ENCODE data around the gene CLSTN1. TPM values are rescaled to one million over a fixed set of nuclear protein-coding genes. Genes with fewer than 3 reads are reported as not detected.

CLSTN1 gene
- total RNA-seq, 1 experiment from 2014 or later: 100 TPM

DNA sequence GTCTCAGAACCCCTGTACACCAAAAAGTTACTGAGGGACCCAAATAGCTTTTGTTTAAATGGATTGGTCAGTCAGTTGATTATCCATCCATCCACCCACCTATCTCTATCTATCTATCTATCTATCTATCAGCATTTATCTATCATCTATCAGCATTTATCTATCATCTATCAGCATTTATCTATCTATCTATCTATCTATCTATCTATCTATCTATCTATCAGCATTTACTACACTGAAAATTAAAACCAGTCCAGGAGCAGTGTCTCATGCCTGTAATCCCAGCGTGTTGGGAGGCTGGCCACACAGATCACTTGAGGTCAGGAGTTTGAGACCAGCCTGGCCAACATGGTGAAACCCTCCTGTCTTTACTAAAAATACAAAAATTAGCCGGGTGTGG lies 47.1 kb downstream of the CLSTN1 start:
- WGBS (ENCODE audit: extremely low coverage, insufficient read length, low lambda C conversion rate): no CpG with 5 or more reads among the region's 2 CpGs
- DNase-seq: no peak
- peaks cover 13 to 20% (median 17%) of the 10 kb centered on the region in 3 experiments; a peak in 6 of 7 replicates for H3K36me3 Mint-ChIP-seq (ENCODE audit: insufficient read depth in 1 of 3, low read depth in 3 of 3)
- H2BK20ac ChIP-seq (ENCODE audit: low read depth, low read length, poor library complexity, severe bottlenecking): no peak overlapping the region
- peaks cover 19 to 21% of the 10 kb centered on the region in 2 experiments for H3K4me1 Mint-ChIP-seq
- H3K4ac ChIP-seq (ENCODE audit: low read depth, low read length): no peak overlapping the region
- H3K27me3 ChIP-seq (ENCODE audit: insufficient read depth, low read length): no peaks in the 10 kb centered on the region
- H2BK120ac ChIP-seq (ENCODE audit: low read depth, low read length, poor library complexity, severe bottlenecking): no peak overlapping the region
- no peak overlapping the region for H2AK5ac ChIP-seq (ENCODE audit: insufficient read length, low read length)
- no peak overlapping the region for H2BK12ac ChIP-seq (ENCODE audit: insufficient read length, low read depth, low read length)
- H3K9ac ChIP-seq (ENCODE audit: extremely low read depth, insufficient read length, low read length): no peak overlapping the region
- no peaks in the 10 kb centered on the region for H4K20me1 ChIP-seq (ENCODE audit: control insufficient read depth, insufficient read depth, insufficient read length)
- H3K79me2 ChIP-seq (ENCODE audit: insufficient read depth, low read length): peaks cover 2% of the 10 kb centered on the region; the same call in 1 of the 2 replicates
- no peak overlapping the region for H3K4me3 Mint-ChIP-seq
- no peak overlapping the region for H2BK5ac ChIP-seq (ENCODE audit: insufficient read length, low read length)
- no peak overlapping the region for H2BK15ac ChIP-seq (ENCODE audit: low read depth, low read length)
- H3K23me2 ChIP-seq (ENCODE audit: insufficient read length, low read depth, low read length, poor library complexity, severe bottlenecking): no peaks in the 10 kb centered on the region
- H4K8ac ChIP-seq (replicated peaks; ENCODE audit: insufficient read length, low read depth, low read length): no peak overlapping the region
- TF ChIP-seq, protein P1, sequence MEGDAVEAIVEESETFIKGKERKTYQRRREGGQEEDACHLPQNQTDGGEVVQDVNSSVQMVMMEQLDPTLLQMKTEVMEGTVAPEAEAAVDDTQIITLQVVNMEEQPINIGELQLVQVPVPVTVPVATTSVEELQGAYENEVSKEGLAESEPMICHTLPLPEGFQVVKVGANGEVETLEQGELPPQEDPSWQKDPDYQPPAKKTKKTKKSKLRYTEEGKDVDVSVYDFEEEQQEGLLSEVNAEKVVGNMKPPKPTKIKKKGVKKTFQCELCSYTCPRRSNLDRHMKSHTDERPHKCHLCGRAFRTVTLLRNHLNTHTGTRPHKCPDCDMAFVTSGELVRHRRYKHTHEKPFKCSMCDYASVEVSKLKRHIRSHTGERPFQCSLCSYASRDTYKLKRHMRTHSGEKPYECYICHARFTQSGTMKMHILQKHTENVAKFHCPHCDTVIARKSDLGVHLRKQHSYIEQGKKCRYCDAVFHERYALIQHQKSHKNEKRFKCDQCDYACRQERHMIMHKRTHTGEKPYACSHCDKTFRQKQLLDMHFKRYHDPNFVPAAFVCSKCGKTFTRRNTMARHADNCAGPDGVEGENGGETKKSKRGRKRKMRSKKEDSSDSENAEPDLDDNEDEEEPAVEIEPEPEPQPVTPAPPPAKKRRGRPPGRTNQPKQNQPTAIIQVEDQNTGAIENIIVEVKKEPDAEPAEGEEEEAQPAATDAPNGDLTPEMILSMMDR (conservative IDR thresholded peaks at IDR 0.05): no peak
- no peak overlapping the region for H2AFZ ChIP-seq (ENCODE audit: low read length)
- no peaks in the 10 kb centered on the region for H3K9me3 Mint-ChIP-seq
- no peak overlapping the region for H3T11ph ChIP-seq (ENCODE audit: low read length)
- H3K27me3 Mint-ChIP-seq (ENCODE audit: low read depth): no peaks in the 10 kb centered on the region
- H3K79me1 ChIP-seq (ENCODE audit: insufficient read depth, low read depth, low read length, poor library complexity, severe bottlenecking): peaks cover 5% of the 10 kb centered on the region
- no peak overlapping the region for H3K27ac ChIP-seq (ENCODE audit: insufficient read length, low read depth, low read length)
- H3K23ac ChIP-seq (ENCODE audit: insufficient read length, low read depth, low read length): no peak overlapping the region
- no peak overlapping the region for H3K4me2 ChIP-seq (ENCODE audit: insufficient read depth, insufficient read length, low read length)
- no peak overlapping the region for H3K14ac ChIP-seq (ENCODE audit: insufficient read depth, low read length)
- no peak overlapping the region for H3K56ac ChIP-seq (ENCODE audit: insufficient read length, low read depth, low read length)
- no peaks in the 10 kb centered on the region for H3K9me3 ChIP-seq (ENCODE audit: control insufficient read depth, low read depth, low read length)
- H3K18ac ChIP-seq (ENCODE audit: insufficient read length, low read depth, low read length): no peak overlapping the region
- H4K5ac ChIP-seq (ENCODE audit: insufficient read length, low read depth, low read length): no peak overlapping the region
- H3K27ac Mint-ChIP-seq: peak overlapping the region in 1 of 3 experiments; percentile 41; a peak in 1 of 7 replicates
- H3K4me1 ChIP-seq (ENCODE audit: insufficient read depth, low read length): no peaks in the 10 kb centered on the region
- no peak overlapping the region for H4K91ac ChIP-seq (ENCODE audit: insufficient read length, low read depth, low read length)
